Left renal cortex interstitium (tissue), 4 donors: ENCODE data around the gene UBXN10. TPM values are rescaled to one million over a fixed set of nuclear protein-coding genes. Genes with fewer than 3 reads are reported as not detected.

Experiments
- DNase-seq, 4 donors: peaks; one replicate each; pipeline ENCODE4 v3.0.0-alpha.2; 2013; ENCODE audit warnings: low read depth in 4 of 4, low spot score in 2 of 4, missing footprints in 1 of 4
- polyA plus RNA-seq, 4 donors: library from polyadenylated mRNA; unstranded; fragments of 120-200 nt; gene quantifications; one replicate each; pipeline ENCODE4 v1.2.1, GENCODE V29; 2013; ENCODE audit not compliant: insufficient read length in 4 of 4

Gene UBXN10
- polyA plus RNA-seq, 4 donors, result 4.9 to 5.9 (median 5.5) TPM

DNA sequence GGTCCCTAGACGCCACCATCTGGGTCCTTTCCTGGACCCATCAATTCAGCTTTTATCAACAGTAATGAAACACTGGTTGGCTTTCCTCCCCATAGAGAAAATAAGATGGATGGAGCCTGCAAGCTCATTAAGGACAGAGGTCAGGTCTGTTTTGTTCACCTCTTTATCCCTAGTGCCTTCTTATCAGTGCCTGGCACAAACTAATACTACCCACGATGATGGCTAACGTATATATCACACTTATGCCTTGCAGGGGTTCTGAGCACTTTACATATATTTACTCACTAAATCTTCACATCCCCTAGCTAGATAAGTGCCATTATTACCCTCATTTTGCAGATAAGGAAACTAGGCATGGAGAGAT lies 5.1 kb upstream of the UBXN10 start:
- DNase-seq, result no peak

DNA sequence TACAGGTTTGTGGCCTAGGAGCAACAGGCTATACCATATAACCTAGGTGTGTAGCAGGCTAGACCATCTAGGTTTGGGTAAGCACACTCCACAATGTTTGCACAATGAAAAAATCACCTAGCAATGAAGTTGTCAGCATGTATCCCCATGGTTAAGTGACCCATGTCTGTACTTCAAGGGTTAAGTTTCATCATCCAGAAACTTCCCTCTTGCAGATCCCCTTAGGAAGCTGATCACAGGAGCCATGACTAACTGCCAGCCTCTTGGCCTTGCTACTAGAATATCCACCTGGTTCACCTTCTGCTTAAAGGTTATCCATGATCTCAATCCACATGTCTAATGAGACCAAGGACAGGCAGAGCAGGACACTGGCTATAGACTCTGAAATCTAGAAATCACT lies 3.5 kb upstream of the UBXN10 start:
- no peak for DNase-seq

DNA sequence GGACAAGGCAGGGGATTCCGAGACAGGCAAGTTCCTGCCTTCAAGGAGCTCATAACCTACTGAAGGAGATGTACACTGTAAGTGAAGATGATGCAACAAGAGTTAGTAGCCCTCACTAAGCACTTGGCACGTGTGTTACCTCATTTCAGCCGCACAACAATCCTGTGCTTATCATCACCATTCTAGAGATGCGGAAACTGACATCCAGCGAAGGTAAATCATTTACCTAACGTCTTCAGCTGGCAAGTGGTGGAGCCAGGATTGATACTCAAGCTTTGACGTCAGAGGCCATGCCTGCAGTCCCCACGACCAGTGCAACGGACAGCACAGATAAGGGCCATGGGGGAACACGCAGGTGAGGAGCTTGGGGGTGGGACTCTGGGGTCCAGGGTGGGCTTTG lies 2.9 kb upstream of the UBXN10 start:
- DNase-seq, result no peak

DNA sequence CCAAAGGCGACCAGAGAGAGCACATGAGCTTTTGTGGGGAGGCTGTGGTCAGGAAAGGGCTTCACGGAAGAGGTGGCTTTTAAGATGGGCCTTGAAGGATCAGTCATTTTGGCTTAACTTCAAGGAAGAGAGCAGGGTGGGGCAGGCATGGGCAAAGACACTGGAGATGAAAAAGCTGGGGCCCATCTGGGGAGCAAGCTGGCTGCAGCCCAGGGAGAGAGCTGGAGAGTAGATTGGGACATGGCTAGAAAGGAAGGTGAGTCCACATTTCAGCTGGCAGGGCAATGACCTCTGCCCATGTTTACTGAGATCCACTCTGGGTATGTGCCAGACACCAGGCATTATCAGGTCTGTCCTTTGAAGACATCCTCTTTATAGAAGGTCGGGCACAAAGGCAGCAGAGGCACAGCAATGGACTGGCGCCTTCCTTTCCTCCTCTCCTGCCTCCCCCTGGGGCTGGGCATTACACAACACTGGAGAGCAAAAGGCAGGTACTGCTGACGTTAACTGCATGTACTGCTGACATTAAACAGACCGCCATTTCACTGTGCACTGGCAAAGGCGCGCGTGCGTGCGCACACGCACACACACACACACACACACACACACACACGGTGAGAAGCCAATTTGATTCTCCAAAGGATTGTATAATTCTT lies 2.2 kb upstream of the UBXN10 start:
- DNase-seq, result no peak

DNA sequence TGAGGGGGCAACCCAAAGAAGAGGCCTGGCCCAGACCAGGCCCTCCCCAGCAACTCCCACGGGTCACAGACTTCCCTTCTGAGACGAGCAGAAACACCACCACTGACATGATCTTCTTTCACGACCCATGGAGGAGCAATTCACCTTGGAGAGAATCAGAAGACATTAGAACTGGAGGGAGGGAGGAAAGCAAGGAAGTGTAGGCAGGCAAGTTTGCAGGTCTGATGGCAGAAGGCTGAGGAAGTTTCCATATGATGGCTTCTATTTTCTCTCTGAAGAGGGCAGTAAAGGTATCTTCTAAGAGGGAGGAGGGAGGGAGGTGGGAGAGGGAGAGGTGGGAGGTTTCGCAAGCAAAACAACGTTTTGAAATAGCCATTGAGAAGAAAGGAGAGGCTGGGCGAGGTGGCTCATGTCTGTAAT lies 1.4 kb upstream of the UBXN10 start:
- DNase-seq, result no peak

DNA sequence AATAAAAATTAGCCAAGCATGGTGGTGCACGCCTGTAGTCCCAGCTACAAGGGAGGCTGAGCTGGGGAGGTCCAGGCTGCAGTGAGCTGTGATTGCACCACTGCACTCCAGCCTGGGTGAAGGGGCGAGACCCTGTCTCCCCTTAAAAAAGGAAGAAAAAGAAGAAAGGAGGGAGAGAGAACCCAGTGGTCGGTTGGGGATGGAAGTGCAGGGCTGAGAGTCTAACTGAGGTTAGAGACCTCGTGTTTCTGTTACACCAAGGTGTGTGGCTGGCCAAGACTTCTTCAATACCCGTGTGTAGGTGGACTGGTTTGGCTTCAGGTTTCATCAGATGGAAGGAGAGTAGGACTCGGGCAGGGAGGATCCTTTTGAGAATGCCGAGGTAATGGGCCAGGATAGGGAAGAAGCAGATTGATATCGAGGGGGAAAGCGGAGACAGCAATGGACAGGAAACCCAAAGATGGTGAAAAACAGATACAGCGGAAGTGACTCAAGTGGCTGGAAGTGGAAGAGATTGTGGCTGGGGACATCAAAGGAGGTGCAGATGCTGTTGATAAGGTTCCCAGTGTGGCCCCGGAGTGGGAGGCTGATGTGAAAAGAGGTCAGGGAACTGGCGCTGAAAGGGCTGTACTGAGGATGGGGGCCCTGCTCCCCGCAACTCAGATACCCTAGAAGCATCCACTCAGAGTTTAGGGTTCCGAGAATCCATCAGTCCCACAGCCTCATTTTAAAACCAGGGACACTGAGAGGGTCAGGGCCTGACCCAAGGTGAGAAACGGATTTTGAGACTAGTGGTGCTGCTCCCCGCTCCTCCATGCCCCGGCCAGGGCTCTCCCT lies 681 bp upstream of the UBXN10 start:
- DNase-seq, result no peak

DNA sequence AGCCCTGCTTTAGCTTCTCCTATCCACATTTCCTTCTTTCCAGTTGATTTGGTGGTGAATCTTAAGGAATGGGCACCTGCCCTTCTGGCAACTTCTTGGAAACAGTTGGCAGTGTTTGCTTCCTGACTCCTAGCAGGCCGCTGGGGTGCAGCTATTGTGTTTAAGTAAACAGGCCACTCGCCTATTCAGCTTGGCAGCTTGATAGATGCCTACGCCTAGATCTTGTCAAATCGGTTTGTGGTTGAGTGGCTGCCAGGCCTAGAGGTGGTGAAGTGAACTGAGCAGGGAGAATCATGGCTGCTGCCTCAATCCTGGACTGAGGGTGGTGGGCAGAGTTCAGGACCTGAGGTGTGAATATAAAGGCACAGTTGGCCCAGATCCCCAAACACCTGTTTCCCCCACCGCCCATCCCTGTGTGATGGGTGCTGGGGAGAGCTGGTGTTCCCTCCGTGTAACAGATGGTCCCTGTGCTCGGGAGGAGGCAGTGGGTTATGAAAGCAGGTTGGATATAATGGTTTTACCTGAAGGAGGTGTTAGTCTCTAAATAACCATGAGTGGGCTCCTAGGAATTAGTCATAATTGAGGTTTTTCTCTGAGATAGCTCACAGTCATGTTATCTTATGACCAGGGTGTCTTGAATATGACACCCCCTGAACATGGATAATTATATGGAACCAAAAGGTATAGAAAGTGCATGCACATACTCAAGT lies 1.4 kb downstream of the UBXN10 start:
- no peak for DNase-seq

DNA sequence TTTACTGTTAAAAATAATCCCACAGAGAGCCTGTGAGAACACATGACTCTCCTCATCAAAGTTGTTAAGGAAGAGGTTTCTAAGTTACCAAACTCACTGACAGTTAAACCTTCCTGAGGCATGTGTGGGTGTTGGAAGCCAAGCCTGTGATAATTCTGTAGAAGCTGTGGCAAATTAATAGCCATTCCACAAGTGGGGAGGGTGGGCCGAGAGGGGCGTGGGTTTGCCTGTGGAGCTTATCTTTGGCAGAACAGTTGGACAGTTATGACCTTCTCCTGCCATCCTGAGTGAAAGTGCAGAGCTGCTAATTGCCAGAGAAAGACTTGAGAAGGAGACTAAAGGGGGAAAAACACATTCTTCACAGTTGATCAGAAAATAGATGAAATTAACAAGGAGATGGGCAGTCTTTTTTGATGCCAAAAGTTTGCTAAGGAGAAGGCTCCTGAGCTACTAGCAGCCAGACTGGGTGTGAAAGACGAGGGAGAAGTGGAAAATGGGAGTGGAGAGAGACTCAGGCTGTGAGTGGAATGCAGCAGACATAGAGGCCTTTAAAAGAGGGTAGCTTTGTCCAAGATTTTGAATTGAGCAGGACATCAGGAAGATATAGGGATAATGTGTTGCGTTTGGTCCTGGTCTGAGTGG lies 2.0 kb downstream of the UBXN10 start:
- DNase-seq, result no peak

DNA sequence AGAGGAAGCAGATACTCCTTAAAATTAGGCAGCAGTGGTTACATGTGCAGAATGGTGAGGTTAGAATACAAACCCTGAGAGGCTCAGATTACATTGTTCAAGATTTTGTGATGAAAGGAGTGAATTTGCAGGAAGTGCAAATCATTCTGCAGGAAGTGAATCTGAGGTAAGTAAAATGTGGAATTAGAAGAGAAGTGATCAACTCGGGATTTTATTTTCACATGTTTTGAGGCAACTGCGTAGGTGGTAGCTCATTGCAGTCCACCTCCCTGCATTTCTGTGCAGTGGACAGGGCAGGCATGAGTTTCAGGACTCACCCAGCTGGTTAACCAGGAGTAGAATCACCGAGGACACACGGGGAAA lies 2.5 kb downstream of the UBXN10 start:
- DNase-seq, result no peak

DNA sequence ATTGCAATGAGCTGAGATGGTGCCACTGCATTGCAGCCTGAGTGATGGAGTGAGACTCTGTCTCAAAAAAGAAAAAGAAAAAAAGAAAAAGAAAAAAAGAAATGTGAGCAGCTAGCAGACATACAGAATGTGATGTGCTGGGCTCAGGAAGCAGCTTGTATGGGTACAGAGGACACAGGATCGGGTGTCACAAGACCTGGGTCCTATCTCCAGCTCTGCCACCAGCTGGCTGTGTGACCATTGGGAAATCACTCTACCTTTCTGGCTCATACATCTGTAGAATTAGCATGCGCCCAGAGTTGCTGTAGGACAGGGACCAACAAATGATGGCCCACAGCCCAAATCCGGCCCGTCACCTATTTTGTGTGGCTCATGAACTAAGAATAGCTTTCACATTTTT lies 3.8 kb downstream of the UBXN10 start:
- DNase-seq, result no peak

DNA sequence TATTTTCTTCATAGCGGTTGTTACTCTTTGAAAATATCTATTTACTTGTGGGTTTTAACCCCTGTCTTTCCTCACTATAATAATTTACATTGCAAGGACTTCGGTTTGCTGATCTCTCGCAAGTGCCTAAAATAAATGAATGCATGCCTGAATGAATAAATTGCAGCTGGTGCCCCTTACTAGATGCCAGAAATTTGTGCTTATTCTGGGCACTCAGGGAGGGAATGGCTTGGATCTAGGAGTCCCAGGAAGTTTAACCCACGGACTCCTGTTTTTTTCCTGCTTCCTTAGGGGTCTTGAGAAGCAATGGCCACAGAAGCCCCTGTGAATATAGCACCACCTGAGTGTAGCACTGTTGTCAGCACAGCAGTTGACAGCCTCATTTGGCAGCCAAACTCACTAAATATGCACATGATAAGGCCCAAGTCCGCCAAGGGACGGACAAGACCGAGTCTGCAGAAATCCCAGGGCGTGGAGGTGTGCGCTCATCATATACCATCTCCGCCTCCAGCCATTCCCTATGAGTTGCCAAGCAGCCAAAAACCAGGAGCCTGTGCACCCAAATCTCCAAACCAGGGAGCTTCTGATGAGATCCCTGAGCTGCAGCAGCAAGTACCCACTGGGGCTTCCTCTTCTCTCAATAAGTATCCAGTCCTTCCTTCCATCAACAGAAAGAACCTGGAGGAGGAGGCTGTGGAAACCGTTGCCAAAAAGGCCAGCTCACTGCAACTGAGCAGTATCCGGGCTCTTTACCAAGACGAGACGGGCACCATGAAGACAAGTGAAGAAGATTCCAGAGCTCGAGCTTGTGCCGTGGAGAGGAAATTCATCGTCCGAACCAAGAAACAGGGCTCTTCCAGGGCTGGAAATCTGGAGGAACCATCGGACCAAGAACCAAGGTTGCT lies 4.6 kb downstream of the UBXN10 start:
- DNase-seq, result no peak

DNA sequence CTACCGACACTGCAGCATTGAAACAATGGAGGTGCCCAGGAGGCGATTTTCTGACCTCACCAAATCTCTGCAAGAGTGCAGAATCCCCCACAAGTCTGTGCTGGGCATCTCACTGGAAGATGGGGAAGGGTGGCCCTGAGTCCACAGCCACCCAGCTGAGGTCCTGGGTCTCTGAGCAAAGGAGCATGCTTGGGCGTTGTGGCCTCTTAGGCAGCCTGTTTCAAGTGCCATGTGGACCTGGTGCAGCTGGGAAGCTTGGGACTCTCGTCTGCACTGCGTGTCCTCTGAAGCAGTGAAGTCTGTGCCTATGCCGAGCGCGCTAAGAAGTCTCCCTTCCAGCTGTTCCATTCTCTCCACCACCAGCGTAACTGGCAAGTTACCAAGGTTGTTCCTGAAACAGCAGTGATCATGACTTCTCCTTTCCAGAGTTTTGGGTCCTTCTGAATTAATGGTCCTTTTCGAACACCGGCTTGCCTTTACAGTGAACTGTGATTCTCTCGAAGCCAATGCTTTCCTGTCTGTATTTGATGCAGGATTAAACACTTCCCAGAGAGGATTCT lies 5.5 kb downstream of the UBXN10 start:
- no peak for DNase-seq

DNA sequence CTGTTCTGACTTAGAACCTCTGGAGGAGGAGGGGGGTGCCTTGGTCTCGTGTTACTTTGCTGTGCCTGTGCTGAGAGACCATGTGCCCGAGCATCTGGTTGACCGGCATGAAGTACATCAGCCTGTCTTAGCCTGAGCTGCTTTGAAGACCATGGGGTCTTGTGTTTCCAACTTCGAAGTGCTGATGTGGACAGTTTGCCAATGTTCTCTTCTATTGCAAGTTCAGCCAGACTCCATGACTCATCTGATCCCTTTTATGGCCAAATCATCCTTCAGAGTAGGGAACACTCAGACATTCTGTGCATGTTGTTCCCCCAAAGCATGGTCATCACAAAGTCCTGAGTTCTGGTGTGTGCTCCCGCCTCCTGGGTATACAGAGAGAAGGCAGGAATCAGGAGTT lies 6.5 kb downstream of the UBXN10 start:
- DNase-seq, result no peak

DNA sequence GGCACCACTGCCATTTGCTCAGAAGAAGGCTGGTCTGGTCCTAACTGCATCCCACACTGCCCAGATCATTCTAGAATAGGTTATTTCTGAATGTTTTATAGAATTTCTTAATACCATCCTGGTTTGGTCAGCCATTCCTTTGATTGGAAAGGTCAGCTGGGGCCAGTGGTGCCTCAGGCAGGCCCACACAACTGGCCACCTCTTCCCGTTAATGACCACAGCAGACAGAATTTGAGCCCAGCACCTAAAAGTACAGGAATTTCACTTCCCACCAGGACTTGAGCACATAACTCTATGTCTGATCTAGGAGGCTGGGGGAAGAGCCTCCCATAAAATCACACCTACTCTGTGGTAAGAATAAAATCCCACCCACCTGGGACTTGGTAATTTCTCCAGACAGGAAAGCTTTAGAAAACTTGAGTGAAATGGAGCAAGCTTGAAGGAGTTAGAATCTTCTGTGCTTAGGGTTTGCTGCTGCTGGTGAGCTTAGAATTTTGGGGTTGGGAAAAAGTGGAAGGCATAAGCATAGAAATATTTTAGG lies 7.0 kb downstream of the UBXN10 start:
- no peak for DNase-seq

DNA sequence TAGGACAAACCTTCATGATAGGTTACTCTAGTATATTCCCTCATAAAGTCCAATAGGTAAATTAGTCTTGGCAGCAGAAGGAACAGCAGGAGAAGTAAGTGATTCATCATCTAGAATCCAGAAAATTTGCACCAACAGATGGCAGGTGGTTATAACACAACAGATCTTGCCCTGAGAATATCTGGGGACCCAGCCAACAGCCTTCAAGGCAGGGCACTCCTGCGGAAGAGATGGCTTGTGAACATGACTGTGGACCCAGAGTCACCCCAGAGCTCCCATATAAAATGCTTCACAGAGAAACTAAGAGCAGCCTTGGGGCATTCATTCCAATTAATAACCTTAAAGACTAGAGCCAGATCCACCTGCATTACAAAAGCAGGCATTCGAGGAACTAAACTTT lies 8.3 kb downstream of the UBXN10 start:
- no peak for DNase-seq

DNA sequence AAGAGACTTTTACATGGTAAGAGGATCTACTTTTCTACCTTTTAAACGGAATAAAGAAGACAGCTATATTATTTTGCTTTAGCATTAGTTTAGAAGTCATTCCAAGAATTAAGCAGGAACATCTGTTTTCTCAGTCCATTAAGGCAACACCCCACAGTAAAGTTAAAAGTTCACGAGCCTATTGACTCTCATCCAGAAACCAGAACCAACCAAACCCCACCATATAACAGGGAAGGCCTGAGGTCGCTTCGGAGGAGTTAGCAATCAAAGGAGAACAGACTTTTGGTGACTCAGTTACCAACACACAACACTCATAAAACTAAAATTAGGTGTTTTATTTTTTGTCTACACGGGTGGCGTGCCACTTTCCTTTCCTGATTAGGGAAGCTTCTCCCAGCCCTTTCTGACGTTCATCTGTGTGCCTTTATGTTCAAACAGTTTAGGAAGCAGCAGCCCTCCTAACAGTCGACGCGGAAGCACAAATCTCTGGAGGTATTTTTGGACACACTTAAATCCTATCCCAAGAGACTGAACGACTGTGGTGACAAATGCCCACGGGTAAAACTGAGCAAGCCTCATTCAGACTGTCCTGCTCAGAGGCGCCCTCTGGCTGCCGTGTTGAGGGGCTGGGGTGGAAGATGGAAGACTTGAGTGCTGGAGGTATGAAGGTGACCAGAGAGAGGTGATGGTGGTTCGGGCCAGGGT lies 9.0 kb downstream of the UBXN10 start:
- DNase-seq, result peak in 1 of 4 donors; percentile 25

DNA sequence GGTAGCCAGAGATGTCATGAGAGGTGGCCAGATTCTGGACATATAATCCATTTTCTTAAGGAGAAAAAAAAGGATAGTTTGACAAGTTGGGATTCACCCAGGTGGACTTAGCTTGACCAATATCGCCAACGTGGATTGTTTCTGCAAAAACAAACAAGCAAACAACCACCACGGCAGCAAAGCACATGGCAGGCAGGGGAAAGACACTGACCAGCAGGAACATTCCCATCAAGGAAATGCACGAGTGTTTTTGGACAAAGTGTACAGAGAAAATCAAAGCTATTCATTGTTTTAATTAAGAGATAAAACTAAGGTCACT lies 9.5 kb downstream of the UBXN10 start:
- no peak for DNase-seq

DNA sequence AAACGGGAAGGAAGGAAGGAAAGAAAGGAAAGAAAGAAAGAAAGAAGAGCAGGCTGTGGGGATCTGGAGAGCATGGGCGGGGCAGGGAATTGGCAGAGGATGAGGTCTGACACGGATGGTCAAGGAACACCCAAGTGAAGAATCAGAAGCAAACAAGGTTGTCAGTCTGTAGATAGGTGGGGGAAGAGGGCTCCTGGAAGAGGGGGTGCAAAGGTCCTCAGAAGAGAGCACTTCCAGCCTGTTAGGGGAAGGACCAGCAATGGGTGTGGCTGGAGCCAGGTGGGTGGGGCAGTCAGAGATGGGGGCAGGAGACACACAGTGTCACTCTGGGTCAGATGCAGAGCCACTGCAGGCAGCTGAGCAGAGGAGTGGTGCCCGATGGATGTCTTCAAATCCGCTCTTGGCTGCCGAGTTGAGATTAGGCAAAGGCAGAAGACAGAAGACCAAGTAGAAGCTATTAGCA lies 11.5 kb downstream of the UBXN10 start:
- no peak for DNase-seq

DNA sequence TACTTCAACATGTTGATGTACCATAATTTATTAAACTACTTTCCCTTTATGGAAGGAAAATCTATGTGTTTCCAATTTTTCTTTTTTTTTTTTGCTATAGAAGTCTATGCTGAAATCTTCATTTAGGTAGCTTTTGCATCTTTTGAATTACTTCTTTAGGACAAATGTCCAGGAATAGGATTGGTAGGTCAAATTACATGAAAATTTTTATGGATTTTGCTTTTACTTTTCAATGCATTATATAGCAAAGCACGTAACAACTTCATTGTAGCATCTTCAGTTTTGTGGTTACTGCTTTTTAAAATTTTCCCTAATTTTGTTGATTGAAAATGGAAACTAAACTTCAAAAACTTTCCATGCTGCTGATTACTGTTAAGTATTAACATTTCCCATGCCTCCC lies 12.4 kb downstream of the UBXN10 start:
- DNase-seq, result no peak
